IPS DF 19.7 (cell line): ENCODE results near the gene KRTAP10-10.
"Not testable (repeated sequence)": the region's sequence is repeated elsewhere in the genome, so short reads cannot be mapped to it uniquely, and the experiment has no call there.

Experiments used
- DNase-seq: peaks from one replicate; pipeline ENCODE4 v3.0.0-alpha.2; 2013; ENCODE audit warnings: low read depth, low spot score

The KRTAP10-10 gene

GRCh38 chr21:44602463-44602850, 34.7 kb upstream of the KRTAP10-10 start:
- no peak for DNase-seq

- DNase-seq: no peak
Measured at GRCh38 chr21:44603109-44603875, 33.9 kb upstream of the KRTAP10-10 start.

GRCh38 chr21:44603911-44604310, 33.2 kb upstream of the KRTAP10-10 start:
- no peak for DNase-seq

- DNase-seq: no peak
Measured at GRCh38 chr21:44606495-44606894, 30.7 kb upstream of the KRTAP10-10 start.

GRCh38 chr21:44609193-44609592, 28.0 kb upstream of the KRTAP10-10 start:
- DNase-seq: no peak

- not testable (repeated sequence) for DNase-seq
Measured at GRCh38 chr21:44610157-44610843, 26.9 kb upstream of the KRTAP10-10 start.

GRCh38 chr21:44611551-44611950, 25.6 kb upstream of the KRTAP10-10 start:
- no peak for DNase-seq

- DNase-seq: no peak
Measured at GRCh38 chr21:44612029-44612486, 25.1 kb upstream of the KRTAP10-10 start, which contains the start of gene KRTAP10-8. Gene KRTAP10-8 (plus strand): TSS chr21:44612079. CDS start chr21:44612101, 22 bp downstream.

- no peak for DNase-seq
Measured at GRCh38 chr21:44612669-44613229, 24.4 kb upstream of the KRTAP10-10 start.

- DNase-seq: no peak
Measured at GRCh38 chr21:44613386-44614155, 23.6 kb upstream of the KRTAP10-10 start.

GRCh38 chr21:44614161-44614631, 23.0 kb upstream of the KRTAP10-10 start:
- no peak for DNase-seq

- DNase-seq: no peak
Measured at GRCh38 chr21:44614961-44615391, 22.2 kb upstream of the KRTAP10-10 start.

GRCh38 chr21:44615466-44615865, 21.7 kb upstream of the KRTAP10-10 start:
- DNase-seq: no peak

GRCh38 chr21:44615911-44616590, 21.1 kb upstream of the KRTAP10-10 start:
- DNase-seq: no peak

GRCh38 chr21:44616591-44616926, 20.6 kb upstream of the KRTAP10-10 start:
- no peak for DNase-seq

GRCh38 chr21:44617071-44617501, 20.1 kb upstream of the KRTAP10-10 start:
- no peak for DNase-seq

GRCh38 chr21:44618504-44618903, 18.7 kb upstream of the KRTAP10-10 start:
- DNase-seq: no peak

GRCh38 chr21:44618909-44619308, 18.2 kb upstream of the KRTAP10-10 start:
- DNase-seq: no peak

- no peak for DNase-seq
Measured at GRCh38 chr21:44619886-44620285, 17.3 kb upstream of the KRTAP10-10 start.

- DNase-seq: no peak
Measured at GRCh38 chr21:44623575-44623974, 13.6 kb upstream of the KRTAP10-10 start.

- no peak for DNase-seq
Measured at GRCh38 chr21:44625756-44626155, 11.4 kb upstream of the KRTAP10-10 start.
